Stimulated activated naive CD4-positive, alpha-beta T cell treated with Interleukin-2 at 50 U/mL for 16 hours (primary cell): Measurements from ENCODE around the gene PRKCA.
"Not testable (repeated sequence)": the region's sequence is repeated elsewhere in the genome, so short reads cannot be mapped to it uniquely, and the experiment has no call there.

Experiments
- DNase-seq: peaks from one replicate; lab custom pipeline; 2025; lab: John Stamatoyannopoulos, UW

Gene PRKCA

DNA sequence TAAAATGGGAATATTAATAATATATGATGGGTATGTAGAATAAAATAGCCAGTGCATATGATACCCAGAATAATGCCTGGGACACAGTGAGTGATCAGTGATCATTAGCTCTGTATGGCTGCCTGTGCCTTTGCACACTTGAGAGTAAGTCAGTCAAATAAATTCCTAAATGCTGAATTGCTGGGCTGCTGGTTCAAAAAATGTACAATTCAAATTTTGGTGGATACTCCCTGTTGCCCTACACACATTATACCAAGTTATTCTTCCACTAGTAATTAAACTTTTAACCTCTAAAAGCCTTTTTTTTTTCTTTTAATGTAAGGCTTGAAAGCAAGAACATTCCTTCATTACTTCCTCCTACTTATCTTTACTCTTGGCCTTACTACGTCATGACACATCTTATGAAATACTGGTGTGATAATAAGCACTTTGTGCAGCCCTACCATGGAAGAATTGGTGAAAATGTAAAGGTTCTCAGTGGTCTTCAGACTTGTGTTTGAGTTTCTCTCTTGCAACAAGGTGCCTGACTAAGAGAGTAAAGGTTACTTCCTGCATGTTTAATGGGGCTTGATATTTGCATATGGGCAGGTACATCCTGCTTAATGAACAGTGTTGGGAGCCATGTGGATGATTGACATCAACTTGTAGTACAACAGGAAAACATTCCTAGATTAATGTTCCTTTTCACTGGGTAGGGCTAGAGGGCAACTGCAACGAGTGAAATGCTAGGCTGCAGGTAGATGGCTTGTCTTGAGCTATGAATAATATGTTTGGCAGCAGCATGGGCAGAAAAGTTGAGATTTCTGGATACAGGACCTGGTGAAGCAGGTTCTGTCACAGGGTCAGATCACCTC, 84.3 kb downstream of the PRKCA start:
- no peak for DNase-seq

DNA sequence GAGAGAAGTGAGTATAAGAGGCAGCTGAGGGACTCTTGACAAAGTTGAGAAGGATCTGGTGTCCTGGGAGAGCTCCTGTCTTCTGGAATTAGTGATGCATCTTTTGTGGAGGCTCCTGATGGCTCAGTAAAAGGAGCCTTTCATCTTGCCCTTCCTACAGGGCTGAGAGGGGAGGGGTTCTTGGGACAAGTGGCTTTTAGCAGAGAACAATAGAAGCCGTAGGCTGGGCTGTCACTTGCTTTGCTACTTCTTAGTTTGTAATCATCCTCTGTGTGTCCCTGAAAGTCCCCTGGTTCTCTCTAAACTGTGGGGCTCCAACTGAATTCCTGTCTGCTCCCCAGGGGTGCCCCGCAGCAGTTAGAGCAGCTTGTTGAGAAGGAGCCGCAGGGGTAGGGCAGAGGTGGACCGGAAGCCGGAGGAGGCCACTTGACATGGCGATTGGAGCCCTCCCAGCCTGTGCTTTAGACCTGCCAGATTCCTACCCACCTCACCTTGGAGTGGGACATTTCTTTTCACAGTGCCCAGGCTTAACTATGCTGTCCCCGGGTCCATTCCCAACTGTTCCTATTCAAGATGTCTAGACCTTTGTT, 85.1 kb downstream of the PRKCA start:
- DNase-seq, result no peak

DNA sequence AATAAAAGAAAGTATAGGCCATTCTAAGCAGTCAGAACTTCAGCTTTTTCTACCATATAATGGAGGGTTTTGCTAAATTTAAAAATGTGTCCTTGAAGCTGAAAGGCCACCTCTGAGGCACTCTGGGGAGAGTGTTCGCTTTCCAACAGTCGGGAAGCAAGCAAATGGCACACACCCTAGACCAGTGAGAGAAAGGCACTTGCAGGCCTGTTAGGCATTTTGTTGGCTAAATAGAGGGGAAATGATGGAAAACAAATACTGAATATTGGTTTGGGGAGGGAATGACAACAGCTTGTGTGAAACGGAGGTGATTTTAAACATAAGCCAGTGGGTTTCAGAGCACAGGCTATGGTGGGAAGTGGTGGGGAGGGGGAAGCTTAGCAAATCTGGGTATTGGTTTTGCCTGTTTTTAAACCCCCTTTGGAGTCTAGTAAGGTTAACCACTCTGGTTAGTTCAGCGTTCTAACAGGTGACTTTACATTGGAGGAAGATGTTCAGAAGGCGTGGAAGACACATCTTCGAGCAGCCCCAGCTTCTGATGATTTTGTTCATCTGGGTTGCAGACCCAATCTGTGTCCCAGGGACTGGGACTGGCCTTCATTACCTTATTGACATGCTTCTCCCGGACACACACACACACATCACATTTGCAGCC, 90.5 kb downstream of the PRKCA start:
- no peak for DNase-seq

DNA sequence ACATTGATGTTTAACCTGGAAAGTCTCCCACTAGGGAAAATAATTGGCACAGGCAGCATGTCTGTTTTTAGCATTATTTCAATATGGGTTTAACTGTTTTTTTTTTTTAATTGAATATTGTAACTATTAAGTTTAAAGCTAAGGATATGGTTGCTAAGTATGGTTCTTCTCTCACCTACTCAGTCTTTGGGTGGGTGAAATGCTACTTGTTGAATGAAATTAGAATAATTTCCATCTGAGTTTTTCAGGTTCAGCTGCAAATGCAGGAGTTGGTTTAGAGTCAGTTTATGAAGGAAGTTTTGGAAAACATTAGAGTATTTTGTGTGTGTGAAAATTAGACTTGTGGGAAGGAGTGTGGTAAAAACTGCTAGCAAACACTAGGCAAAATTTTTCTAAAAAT, 93.5 kb downstream of the PRKCA start:
- no peak for DNase-seq

DNA sequence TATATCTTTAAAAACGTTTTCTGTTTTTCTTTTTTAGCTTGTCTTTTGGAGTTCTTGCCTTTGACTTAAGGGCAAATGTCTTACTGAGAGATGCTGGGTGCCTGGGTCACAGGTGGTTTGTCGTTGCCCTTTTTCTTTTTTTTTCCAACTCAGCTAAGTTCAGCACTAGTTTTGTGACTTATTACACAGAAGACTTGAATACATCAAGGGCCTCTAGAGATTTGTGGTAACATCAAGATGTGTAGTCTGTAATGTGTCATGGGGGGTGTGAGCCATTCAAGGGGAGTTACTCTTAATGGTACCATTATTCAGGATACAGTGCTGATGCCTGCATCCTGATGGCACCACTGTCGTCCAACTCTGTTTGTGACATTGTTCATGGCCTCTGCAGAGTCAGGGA, 95.1 kb downstream of the PRKCA start:
- DNase-seq, result no peak

DNA sequence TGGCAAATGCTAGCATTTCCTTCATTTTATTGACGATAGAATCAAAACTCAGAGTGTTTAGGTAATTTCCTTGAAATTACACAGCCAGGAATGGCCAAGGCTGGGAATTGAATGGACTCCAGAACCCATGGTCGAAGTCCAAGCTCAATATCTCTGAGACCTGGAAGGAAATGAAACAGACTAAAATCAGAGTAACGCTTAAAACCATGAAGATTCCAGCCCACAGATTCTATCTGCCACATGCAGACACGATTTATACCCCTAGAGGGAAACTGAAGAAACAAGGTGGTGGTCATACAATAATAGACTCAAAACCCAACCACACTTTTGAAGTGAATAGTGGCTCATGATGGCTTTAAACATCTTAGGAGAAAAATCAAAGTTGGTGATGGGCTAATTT, 95.6 kb downstream of the PRKCA start:
- DNase-seq, result no peak

DNA sequence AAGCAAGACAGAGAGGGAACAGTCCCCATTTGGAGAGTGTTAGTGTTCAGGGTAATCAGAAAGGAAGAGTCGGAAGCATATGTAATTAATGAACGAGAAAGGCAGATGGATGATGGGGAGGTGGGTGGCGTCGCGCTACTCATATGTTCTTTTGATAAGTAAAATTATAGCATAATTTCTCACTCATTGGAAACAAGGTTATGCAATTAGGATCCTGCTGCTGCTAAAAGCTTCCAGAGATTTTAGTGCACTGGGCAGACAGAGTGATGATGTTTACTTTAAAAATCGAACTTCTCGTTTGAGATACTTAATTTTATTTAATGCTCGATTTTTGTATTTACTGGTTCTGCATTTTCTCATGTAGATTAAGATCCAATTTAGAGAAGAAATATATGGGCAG, 96.2 kb downstream of the PRKCA start:
- no peak for DNase-seq

DNA sequence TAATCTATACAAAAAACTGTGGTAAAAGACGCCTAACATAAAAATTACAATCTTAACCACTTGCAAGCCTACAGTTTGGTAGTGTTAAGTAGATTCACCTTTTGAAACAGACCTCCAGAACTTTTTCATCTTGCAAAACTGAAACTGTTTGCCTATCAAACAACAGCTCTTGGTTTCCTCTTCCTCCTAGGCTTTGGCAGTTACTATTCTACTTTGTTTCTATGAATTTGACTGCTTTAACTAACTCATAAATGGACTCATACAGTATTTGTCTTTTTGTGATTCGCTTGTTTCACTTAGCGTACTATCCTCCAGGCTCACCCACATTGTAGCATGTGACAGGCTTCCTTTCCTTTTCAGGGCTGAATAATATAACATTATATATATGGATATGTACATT, 97.0 kb downstream of the PRKCA start:
- DNase-seq, result no peak

DNA sequence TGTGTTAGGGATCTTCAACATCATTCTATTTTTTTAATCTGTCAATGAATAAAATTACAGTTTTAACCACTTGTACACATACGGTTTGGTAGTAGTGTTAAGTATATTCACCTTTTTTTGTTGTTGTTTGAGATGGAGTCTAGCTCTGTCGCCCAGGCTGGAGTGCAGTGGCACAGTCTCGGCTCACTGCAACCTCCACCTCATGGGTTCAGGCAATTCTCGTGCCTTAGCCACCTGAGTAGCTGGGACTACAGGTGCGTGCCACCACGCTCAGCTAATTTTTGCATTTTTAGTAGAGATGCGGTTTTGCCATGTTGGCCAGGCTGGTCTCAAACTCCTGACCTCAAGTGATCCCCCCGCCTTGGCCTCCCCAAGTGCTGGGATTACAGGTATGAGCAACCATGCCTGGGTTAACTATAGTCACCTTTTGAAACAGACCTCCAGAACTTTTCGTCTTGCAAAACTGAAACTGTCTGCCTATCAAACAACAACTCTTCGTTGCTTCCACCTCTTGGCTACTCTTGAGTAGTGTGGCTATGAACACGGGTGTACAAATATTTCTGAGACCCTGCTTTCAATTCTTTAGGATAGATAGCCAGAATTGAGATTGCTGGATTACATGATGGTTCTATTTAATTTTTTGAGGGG, 97.8 kb downstream of the PRKCA start:
- DNase-seq, result not testable (repeated sequence)

DNA sequence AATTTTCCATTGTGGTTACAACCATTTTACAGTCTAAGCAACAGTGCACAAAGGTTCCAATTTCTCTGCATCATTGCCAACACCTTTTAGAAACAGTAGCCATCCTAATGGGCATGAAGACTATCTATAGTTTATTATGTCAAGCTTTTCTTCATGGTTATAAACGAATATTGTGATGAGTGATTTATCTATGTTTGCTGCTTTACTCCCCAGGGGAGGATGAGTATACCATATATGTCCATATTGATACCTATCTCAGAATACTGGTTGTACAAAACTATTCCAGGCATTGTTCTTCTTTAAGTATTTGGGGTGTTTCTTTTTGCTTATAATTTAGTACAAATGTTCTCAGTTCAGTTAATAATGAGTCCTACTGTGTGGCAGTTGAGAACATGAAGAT, 98.3 kb downstream of the PRKCA start:
- DNase-seq, result no peak

DNA sequence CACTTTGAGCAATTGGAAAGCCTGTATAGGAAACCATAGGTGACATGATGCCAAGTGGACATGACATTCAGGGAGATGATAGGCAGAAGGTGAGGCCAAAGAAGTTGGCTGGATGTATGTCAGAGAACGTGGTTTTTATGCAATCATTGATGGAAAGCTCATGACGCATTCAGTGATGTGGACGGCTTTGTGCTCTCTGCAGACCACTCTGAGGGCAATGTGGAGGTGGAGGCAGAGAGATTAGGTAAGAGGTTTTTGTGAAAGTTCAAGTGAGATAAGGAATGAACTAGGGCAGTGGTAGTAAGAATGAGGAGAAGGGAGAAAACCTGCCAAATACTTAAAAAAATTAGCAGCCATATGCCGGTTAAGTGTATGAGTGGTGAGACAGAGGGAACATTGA, 99.0 kb downstream of the PRKCA start:
- no peak for DNase-seq

DNA sequence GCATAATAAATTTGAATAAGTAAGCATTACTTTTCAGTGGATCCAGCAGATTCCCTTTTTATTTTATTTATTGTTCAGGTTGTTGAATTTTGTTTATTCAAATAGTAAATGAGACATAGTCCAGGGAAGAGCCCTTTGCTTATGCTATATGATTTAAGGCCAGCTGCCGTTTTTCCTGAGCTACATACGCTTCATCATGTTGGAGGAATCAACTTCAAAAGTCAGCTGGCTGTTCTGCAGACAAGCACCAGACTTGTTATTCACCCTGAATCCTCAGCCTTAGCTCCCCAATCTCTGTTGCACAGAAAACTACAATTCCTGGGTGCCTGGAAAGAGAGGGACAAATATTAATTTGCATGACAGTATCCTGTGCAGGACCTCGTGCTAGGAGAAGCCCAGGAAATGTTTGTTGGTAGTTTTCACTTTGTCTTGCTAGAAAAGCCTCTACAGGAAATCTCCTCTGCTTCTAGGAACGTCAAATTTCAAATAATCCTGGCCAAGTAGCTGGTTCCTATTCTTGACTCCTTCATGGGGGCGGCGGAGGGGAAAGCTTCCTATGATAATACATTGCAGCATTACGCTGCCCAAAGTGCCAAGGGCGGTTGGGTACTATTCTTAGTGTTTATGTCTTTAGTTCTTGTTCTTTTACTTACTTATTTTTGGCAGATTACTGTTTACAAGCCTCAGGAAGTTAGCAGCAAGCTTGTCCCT, 101.6 kb downstream of the PRKCA start:
- no peak for DNase-seq

DNA sequence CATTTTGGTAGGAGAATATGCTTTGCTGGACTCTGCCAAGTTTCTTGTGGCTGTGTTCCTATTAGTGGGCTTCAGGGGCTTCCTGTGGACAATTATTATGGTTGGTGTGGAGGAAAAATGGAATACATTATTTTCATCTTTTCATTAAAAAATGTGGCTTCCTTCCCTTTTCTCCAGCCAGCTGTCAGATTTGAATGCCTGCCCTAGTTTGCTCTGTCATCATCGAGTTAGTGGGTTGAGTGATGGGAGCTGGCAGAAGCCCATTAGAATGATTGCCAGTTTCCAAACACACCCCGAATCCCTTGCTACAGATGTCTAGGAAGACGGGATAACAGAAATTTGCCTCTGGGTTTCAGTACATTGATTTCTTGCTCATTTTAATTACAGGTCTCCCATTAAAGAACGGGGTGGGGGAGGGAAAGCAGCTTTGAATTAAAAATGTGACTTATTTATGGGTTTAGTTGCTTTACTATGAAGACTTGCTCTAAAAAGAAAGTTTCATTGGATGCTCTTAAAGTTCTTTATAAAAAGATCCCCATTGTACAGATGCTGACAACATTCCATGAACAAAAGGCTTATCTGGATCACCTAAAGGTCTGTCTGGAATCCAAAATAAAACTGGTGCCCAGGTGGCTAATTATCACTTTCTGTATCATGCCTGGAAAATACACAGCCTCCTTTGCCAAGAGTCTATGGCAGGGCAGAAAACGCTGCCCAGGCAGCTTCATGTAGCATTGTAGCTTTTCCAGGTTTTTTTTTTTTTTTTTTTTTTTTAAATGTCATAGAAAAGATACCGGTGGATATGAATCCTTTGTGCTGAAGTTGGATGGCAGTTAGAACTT, 103.6 kb downstream of the PRKCA start:
- DNase-seq, result no peak

DNA sequence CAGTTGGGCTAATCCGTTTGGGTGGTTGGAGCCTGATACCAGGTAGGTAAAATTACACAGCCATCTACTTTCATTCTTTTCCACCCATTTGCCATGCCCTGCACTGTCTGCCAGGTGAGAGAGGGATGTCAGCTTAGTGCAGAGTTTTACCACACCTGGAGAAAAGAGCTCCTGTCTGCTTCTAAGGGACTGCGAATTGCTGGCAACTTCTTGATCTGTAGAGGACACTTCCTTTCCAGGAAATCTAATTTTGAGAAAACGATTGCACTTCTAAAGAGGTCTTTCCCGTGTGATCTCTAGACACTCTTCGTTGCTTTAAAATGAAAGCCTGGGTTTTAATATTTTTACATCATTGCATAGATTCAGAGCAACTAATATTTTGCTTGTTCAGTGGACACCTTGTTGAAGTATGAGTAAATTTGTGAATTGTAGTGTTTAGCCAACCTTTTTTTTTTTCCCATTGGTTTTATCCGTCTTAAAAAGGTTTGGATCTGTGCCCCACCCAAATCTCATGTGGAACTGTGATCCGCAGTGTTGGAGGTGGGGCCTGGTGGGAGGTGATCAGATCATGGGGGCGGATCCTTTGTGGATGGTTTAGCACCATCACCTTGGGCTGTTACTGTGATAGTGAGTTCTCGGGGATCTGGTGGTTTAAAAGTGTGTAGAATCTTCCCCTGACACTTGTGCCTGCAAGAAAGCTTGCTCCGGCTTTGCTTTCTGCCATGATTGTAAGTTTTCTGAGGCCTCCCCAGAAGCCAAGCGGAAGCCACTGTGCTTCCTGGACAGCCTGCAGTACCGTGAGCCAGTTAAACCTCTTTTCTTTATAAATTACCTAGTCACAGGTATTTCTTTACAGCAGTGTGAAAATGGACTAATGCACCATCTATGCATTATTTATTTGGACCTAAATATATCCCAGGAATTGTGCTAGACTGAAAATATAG, 104.6 kb downstream of the PRKCA start:
- DNase-seq, result no peak

DNA sequence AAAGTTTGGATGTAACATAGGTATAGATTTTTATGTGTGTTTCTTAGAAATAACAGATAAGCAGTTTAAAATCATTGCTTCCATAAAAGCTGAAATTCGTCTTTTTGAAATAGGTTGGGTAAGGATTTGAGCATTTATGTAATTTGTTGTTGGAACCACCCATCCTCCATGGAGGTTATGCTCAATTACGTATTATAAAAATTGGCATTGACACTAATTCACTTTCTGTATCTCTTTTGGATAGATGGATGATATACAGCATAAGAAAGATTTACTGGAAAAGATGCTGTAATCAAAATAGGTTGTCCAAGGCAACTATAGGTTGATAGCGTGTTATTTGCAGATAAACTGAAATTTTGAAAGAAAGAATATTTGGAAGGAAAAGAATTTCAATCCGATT, 105.5 kb downstream of the PRKCA start:
- no peak for DNase-seq

DNA sequence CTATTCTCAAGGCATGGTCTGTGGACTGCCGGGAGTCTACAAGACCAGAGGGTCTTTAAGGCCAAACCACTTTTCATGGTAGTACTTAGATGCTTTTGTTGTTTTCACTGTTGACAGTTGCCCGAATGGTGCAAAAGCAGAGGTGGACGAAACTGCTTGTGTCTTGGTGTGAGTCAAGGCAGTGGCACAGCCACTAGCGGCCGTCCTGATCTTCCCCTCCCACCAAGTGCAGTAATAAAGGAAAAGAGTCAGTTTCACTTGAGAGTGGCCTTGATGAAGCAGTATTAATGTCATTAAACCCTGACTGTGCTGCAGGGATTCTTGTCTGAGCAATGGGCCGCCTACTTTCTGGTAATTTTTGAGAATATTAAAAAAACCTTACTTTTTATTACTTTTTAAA, 109.1 kb downstream of the PRKCA start:
- no peak for DNase-seq

DNA sequence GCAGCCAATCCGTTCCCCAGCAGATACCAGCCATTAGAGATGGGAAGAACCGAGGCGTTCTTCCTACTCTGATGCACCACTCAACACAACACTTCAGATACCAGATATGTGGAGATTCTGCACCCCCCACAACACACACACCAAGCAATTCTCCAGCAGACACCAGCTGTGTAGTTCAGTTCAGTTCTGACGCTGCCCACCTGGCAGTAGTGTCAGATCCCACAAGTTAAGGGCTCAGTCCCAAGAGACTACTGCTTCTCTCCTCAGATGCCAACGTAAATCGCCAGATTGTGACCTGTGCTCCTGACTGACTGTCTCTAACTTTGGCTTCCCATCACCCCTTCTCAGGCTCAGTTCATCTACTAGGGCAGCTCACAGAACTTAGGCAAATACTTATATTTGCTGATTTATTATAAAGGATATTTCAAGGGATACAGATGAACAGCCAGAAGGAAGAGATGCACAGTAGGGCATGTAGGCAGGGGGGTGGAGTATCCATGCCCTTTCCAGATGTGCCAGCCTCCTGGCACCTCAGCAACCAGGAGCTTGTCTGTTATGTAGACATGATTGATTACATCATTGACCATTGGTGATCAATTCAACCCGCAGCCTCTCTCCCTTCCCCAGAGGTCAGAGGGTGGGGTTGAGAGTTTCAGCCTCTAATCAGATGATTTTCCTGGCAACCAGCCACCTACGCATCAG, 110.6 kb downstream of the PRKCA start:
- DNase-seq, result no peak

DNA sequence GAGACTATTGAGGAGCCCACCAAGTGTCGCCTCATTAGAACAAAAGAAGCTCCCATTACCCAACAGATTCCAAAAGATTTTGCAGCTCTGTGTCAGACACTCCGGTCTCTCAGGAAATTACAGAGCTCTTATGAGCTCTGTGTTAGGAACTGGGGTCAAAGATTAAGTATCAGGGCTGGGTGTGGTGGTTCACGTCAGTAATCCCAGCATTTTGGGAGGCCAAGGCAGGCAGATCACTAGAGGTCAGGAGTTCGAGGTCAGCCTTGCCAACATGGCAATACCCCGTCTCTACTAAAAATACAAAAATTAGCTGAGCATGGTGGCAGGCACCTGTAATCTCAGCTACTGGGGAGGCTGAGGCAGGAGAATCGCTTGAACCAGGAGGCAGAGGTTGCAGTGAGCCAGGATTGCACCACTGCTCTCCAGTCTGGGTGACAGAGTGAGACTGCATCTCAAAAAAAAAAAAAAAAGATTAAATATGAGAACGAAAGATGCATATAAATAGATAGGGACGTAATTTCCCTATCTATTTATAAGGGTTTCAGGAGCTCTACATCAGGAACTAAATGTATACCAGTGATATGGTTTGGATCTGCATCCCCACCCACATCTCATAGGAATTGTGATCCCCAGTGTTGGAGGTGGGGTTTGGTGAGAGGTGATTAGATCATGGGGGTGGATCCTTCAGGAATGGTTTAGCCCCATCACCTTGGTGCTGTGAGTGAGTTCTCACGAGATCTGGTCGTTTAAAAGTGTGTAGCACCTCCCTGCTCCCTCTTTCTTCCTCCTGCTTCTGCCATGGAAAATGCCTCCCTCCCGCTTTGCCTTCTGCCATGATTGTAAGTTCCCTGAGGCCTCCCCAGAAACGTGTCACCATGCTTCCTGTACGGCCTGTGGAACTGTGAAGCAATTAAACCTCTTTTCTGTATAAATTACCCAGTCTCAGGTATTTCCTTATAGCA, 111.4 kb downstream of the PRKCA start:
- no peak for DNase-seq
